ENCODE results near the gene MRPL14. TPM values are rescaled to one million over a fixed set of nuclear protein-coding genes. Genes with fewer than 3 reads are reported as not detected.

MRPL14 gene
- total RNA-seq, 1 donor from 2014 or later, result 45.5 TPM

GRCh38 chr6:44067173-44068139 is 59.8 kb downstream of the MRPL14 start:
- Mint-ChIP-seq H3K27ac (peak overlapping the region; percentile 16), H3K27me3 (peaks cover 22% of the 10 kb centered on the region), H3K4me1 (ENCODE audit: unreplicated experiment) (peaks cover 11% of the 10 kb centered on the region), H3K4me3 (no peak overlapping the region), H3K36me3 (no peaks in the 10 kb centered on the region), H3K9me3 (no peaks in the 10 kb centered on the region)
- no peak for DNase-seq (ENCODE audit: extremely low spot score, unreplicated experiment)
- TF ChIP-seq CTCF (conservative IDR thresholded peaks at IDR 0.05), result no peak

- no peaks in the 10 kb centered on the region for H3K36me3 Mint-ChIP-seq
- no peaks in the 10 kb centered on the region for H3K9me3 Mint-ChIP-seq
- no peak for TF ChIP-seq CTCF (conservative IDR thresholded peaks at IDR 0.05)
- H3K4me1 Mint-ChIP-seq (ENCODE audit: unreplicated experiment), result peaks cover 11% of the 10 kb centered on the region
- no peak overlapping the region for H3K4me3 Mint-ChIP-seq
- H3K27ac Mint-ChIP-seq, result peak overlapping the region; percentile 16
- peaks cover 20% of the 10 kb centered on the region for H3K27me3 Mint-ChIP-seq
- DNase-seq (ENCODE audit: extremely low spot score, unreplicated experiment), result no peak
Measured at GRCh38 chr6:44066394-44067172, 60.7 kb downstream of the MRPL14 start.

DNA sequence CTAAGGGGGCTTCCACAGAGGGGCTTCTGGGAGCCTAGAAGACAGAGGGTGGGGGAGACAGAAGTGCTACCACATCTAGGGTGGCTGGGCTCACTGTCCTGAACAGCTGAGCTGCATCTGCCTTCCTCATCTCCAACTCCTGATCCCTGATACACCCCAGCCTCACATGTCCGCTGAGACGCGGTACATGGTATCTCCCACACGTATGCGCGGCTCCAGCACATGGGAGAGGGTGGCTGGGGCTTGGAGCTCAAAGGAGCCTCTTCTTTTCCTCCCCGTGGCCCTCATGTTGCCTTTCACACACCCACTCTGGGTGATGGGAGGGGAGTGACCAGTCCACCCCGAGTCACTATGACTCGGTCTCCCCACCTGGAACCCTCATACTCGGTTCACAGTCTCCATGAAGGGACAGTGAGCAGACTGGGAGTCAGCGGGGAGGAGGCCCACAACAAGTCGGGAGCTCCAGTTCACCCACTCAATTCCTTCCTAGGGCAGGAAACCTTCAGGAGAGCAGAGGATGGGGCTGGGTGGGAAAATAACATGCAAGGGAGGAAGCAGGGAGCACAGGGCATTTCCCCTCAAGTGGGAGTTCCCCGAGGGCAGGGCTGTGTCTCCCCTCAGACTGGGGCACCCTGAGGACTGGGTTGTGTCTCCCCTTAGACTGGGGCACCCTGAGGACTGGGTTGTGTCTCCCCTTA is 61.7 kb downstream of the MRPL14 start:
- TF ChIP-seq CTCF (conservative IDR thresholded peaks at IDR 0.05), result no peak
- peaks cover 17% of the 10 kb centered on the region for H3K27me3 Mint-ChIP-seq
- H3K36me3 Mint-ChIP-seq, result no peaks in the 10 kb centered on the region
- H3K4me3 Mint-ChIP-seq, result no peak overlapping the region
- no peaks in the 10 kb centered on the region for H3K9me3 Mint-ChIP-seq
- H3K27ac Mint-ChIP-seq, result no peak overlapping the region
- no peak for DNase-seq (ENCODE audit: extremely low spot score, unreplicated experiment)
- peaks cover 11% of the 10 kb centered on the region for H3K4me1 Mint-ChIP-seq (ENCODE audit: unreplicated experiment)

DNA sequence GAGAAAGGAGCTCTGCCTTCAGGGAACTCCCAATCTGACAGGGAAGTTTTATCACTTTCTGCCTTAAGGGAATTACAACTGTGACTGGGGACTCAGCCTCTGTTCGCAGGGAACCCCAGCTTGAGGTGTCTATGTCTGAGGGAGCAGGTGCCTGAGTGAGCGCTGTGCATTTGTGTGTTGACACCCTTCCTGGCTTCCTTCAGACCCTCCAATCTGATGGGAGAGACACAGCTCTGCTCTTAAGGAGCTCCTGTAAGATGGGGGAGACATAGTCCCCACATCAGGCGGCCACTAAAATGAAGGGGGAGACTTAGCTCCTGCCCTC is 62.3 kb downstream of the MRPL14 start:
- H3K9me3 Mint-ChIP-seq, result peaks cover 3% of the 10 kb centered on the region

More for the DNA sequence above, 62.3 kb downstream of the MRPL14 start:
- H3K27me3 Mint-ChIP-seq, result peaks cover 14% of the 10 kb centered on the region
- no peak for TF ChIP-seq CTCF (conservative IDR thresholded peaks at IDR 0.05)
- no peaks in the 10 kb centered on the region for H3K36me3 Mint-ChIP-seq
- peaks cover 11% of the 10 kb centered on the region for H3K4me1 Mint-ChIP-seq (ENCODE audit: unreplicated experiment)
- no peak overlapping the region for H3K27ac Mint-ChIP-seq
- no peak for DNase-seq (ENCODE audit: extremely low spot score, unreplicated experiment)
- no peak overlapping the region for H3K4me3 Mint-ChIP-seq

Measured in type B pancreatic cell (in vitro differentiated cells).